DND-41 (cell line): ENCODE data around the gene SDCCAG8.

ENCODE experiments used
- ATAC-seq: fragments of 200-7000 bp; cut with Tn5 transposase; 3 replicates; pipeline ENCODE4 v1.9.1; 2021; ENCODE audit warnings: low read depth; ENCODE audit not compliant: insufficient read depth
- DNase-seq: peaks from one replicate; pipeline ENCODE4 v3.0.0-alpha.2; 2020
- H2AFZ ChIP-seq: 2 replicates; pipeline ENCODE4 v1.6.0; 2012; ENCODE audit warnings: low read depth, low read length
- H3K27ac ChIP-seq: 2 replicates; pipeline ENCODE4 v1.5.1; 2012; ENCODE audit warnings: low read length, inconsistent platforms
- H3K27me3 ChIP-seq: fragments of 200-600 bp; sonication (generic); 2 replicates; pipeline ENCODE4 v1.6.0; 2012; ENCODE audit warnings: low read length, mild to moderate bottlenecking, inconsistent platforms; ENCODE audit not compliant: insufficient read depth, poor library complexity
- H3K36me3 ChIP-seq: 2 replicates; pipeline ENCODE4 v1.5.1; 2012; ENCODE audit warnings: low read length, inconsistent platforms; ENCODE audit not compliant: insufficient read depth
- H3K4me1 ChIP-seq: 2 replicates; pipeline ENCODE4 v1.5.1; 2012; ENCODE audit warnings: mild to moderate bottlenecking, low read length; ENCODE audit not compliant: insufficient read depth
- H3K4me2 ChIP-seq: 2 replicates; pipeline ENCODE4 v1.6.0; 2012; ENCODE audit warnings: mild to moderate bottlenecking, moderate library complexity, low read length, inconsistent platforms; ENCODE audit not compliant: insufficient read depth
- H3K4me3 ChIP-seq, 2 experiments: fragments of 200-600 bp in 1 of 2; shearing (Covaris generic) in 1 of 2; 2 replicates each; pipeline ENCODE4 v1.5.1; 2012 to 2016; ENCODE audit warnings: inconsistent platforms in 2 of 2, low read length in 2 of 2, mild to moderate bottlenecking in 2 of 2, low read depth in 1 of 2, moderate library complexity in 1 of 2
- H3K79me2 ChIP-seq: 2 replicates; pipeline ENCODE4 v1.6.0; 2012; ENCODE audit warnings: low read length, inconsistent platforms; ENCODE audit not compliant: insufficient read depth
- H3K9ac ChIP-seq: 2 replicates; pipeline ENCODE4 v1.6.0; 2012; ENCODE audit warnings: low read depth, mild to moderate bottlenecking, inconsistent platforms, low read length, moderate library complexity
- H3K9me3 ChIP-seq: 2 replicates; pipeline ENCODE4 v1.5.1; 2012; ENCODE audit warnings: low read length, moderate library complexity, mild to moderate bottlenecking, inconsistent platforms; ENCODE audit not compliant: insufficient read depth, severe bottlenecking
- H4K20me1 ChIP-seq: 2 replicates; pipeline ENCODE4 v1.6.0; 2012; ENCODE audit warnings: low read length; ENCODE audit not compliant: insufficient read depth
- EZH2 ChIP-seq: IDR thresholded peaks from 3 replicates; pipeline ENCODE4 v1.6.1; 2012; ENCODE audit warnings: borderline replicate concordance, low read depth, mild to moderate bottlenecking, moderate library complexity, low read length, inconsistent platforms; ENCODE audit not compliant: severe bottlenecking
- TF ChIP-seq, protein P1 (sequence below): IDR thresholded peaks from 2 replicates; pipeline ENCODE4 v1.5.1; 2012; ENCODE audit warnings: borderline replicate concordance, low read length, moderate library complexity, mild to moderate bottlenecking; ENCODE audit not compliant: poor library complexity, severe bottlenecking; ENCODE audit errors: extremely low read depth

The SDCCAG8 gene

DNA sequence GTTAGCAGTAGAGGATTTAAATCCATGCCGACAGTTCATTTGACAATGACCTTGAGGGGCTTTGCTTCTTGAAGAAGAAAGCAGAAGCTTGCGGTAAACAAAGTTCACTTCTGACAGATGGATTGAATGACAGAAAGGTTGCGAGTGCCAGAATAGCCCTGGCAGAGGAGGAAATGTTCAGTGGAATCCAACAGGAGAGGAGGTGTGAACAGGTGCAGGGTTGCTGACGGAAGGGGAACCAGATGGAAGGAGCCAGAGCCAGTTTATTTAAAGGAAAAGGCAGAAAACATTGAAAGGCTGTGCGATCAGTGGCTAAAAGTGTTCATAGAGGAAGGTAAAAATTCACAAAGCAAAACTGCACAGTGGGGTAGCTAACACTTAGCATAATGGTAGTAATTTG lies 141.0 kb downstream of the SDCCAG8 start:
- Histone ChIP-seq H3K9ac (no peak overlapping the region), H2AFZ (no peak overlapping the region), H3K4me2 (no peak overlapping the region), H3K9me3 (no peaks in the 10 kb centered on the region), H3K4me1 (no peaks in the 10 kb centered on the region), H3K4me3 (no peak overlapping the region), H3K36me3 (no peaks in the 10 kb centered on the region), H4K20me1 (no peaks in the 10 kb centered on the region), H3K79me2 (no peaks in the 10 kb centered on the region), H3K27ac (no peak overlapping the region), H3K27me3 (no peaks in the 10 kb centered on the region)
- TF ChIP-seq, protein P1, sequence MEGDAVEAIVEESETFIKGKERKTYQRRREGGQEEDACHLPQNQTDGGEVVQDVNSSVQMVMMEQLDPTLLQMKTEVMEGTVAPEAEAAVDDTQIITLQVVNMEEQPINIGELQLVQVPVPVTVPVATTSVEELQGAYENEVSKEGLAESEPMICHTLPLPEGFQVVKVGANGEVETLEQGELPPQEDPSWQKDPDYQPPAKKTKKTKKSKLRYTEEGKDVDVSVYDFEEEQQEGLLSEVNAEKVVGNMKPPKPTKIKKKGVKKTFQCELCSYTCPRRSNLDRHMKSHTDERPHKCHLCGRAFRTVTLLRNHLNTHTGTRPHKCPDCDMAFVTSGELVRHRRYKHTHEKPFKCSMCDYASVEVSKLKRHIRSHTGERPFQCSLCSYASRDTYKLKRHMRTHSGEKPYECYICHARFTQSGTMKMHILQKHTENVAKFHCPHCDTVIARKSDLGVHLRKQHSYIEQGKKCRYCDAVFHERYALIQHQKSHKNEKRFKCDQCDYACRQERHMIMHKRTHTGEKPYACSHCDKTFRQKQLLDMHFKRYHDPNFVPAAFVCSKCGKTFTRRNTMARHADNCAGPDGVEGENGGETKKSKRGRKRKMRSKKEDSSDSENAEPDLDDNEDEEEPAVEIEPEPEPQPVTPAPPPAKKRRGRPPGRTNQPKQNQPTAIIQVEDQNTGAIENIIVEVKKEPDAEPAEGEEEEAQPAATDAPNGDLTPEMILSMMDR, result no peak
- TF ChIP-seq EZH2, result no peak
- DNase-seq, result no peak
- ATAC-seq, result no peak

DNA sequence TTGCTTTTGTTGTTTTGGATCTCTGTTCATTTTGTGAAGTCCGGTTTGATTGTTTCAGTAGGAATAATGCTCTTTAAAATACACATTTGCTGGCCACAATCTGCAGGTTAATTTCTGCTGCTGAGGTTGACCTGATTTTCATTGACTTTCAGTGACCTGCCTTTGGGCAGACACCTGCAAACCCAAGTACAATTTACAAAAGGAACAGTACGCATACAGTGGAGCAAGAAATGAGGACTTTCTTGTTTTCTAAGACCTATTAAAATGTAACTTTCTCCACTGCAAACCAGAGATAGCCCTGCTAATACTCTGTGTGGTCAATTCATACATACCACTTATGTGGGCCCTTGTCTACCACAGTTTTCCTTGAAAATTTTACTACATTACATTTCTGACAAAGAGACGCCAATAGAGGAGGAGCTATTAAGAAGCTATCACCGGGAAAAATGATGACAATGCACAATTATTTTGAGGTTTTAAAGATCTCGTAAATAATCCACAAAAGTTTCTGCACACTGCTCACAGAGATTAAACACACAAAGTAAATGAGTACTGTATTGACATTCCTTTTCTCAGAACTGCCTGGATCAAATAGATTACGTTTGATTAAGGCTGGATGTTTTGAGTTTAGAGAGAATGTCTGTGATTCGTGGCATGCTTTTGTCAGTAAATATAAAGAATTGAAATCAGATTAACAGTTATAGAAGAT lies 141.9 kb downstream of the SDCCAG8 start:
- no peaks in the 10 kb centered on the region for H4K20me1 ChIP-seq
- H3K27me3 ChIP-seq, result no peaks in the 10 kb centered on the region
- H2AFZ ChIP-seq, result no peak overlapping the region
- no peaks in the 10 kb centered on the region for H3K9me3 ChIP-seq
- ATAC-seq, result no peak
- H3K27ac ChIP-seq, result no peak overlapping the region
- no peaks in the 10 kb centered on the region for H3K4me1 ChIP-seq
- H3K36me3 ChIP-seq, result no peaks in the 10 kb centered on the region
- H3K79me2 ChIP-seq, result no peaks in the 10 kb centered on the region
- DNase-seq, result no peak
- H3K4me3 ChIP-seq, result no peak overlapping the region
- no peak overlapping the region for H3K4me2 ChIP-seq
- TF ChIP-seq EZH2, result no peak
- TF ChIP-seq, protein P1, result no peak
- H3K9ac ChIP-seq, result no peak overlapping the region

DNA sequence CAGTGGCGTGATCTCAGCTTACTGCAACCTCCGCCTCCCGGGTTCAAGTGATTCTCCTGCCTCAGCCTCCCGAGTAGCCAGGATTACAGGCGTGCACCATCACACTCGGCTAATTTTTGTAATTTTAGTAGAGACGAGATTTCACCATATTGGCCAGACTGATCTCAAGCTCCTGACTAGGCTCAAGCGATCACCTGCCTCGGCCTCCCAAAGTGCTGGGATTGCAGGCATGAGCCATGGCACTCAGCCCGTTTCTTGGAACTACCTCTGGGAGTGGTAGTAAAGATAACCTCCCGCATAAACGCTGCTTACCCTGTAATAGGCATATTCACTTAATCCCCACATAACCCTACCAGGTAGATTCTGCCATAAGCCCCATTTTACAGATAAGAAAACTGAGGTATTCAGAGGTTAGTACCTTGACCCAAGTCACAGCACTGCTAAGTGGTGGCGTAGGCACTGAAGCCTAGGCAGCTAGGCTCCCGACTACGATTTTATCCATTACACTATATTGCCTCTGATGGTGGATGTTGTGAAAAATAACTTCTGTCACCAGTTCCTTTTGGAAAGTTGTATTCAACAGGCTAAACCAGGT lies 143.8 kb downstream of the SDCCAG8 start:
- Histone ChIP-seq H3K36me3 (no peaks in the 10 kb centered on the region), H3K79me2 (no peaks in the 10 kb centered on the region), H3K4me1 (no peaks in the 10 kb centered on the region), H3K9me3 (no peaks in the 10 kb centered on the region), H3K9ac (no peak overlapping the region), H3K4me2 (no peak overlapping the region), H3K4me3 (no peak overlapping the region), H4K20me1 (no peaks in the 10 kb centered on the region), H3K27me3 (no peaks in the 10 kb centered on the region), H2AFZ (no peak overlapping the region), H3K27ac (no peak overlapping the region)
- ATAC-seq (no peak), DNase-seq (no peak)
- TF ChIP-seq EZH2, result no peak
- TF ChIP-seq, protein P1, result no peak
